ENCODE measurements around the gene SYCN.

SYCN gene

GRCh38 chr19:39194832-39195542 lies 9.1 kb downstream of the SYCN start:
- DNase-seq (ENCODE audit: low read depth), result no peak

GRCh38 chr19:39193803-39194202 lies 10.3 kb downstream of the SYCN start:
- DNase-seq (ENCODE audit: low read depth), result no peak

- no peak for DNase-seq (ENCODE audit: low read depth)
Observed at GRCh38 chr19:39192846-39193245, 11.2 kb downstream of the SYCN start.

GRCh38 chr19:39190768-39191167 lies 13.3 kb downstream of the SYCN start:
- no peak for DNase-seq (ENCODE audit: low read depth)

GRCh38 chr19:39188960-39189359 lies 15.1 kb downstream of the SYCN start:
- no peak for DNase-seq (ENCODE audit: low read depth)

GRCh38 chr19:39187552-39187943 lies 16.5 kb downstream of the SYCN start:
- no peak for DNase-seq (ENCODE audit: low read depth)

GRCh38 chr19:39186391-39186790 lies 17.7 kb downstream of the SYCN start:
- DNase-seq (ENCODE audit: low read depth), result no peak

- no peak for DNase-seq (ENCODE audit: low read depth)
Observed at GRCh38 chr19:39183104-39183503, 21.0 kb downstream of the SYCN start.

- DNase-seq (ENCODE audit: low read depth), result no peak
Observed at GRCh38 chr19:39182174-39182505, 21.9 kb downstream of the SYCN start.

- no peak for DNase-seq (ENCODE audit: low read depth)
Observed at GRCh38 chr19:39181500-39182173, 22.4 kb downstream of the SYCN start.

- DNase-seq (ENCODE audit: low read depth), result no peak
Observed at GRCh38 chr19:39180749-39181148, 23.3 kb downstream of the SYCN start.

- no peak for DNase-seq (ENCODE audit: low read depth)
Observed at GRCh38 chr19:39179754-39180153, 24.3 kb downstream of the SYCN start.

- DNase-seq (ENCODE audit: low read depth), result no peak
Observed at GRCh38 chr19:39178296-39179006, 25.6 kb downstream of the SYCN start.

- DNase-seq (ENCODE audit: low read depth), result no peak
Observed at GRCh38 chr19:39177736-39178135, 26.3 kb downstream of the SYCN start.

- DNase-seq (ENCODE audit: low read depth), result no peak
Observed at GRCh38 chr19:39177110-39177699, 26.9 kb downstream of the SYCN start.

GRCh38 chr19:39175564-39175963 lies 28.5 kb downstream of the SYCN start:
- no peak for DNase-seq (ENCODE audit: low read depth)

GRCh38 chr19:39174558-39175544 lies 29.2 kb downstream of the SYCN start:
- DNase-seq (ENCODE audit: low read depth), result no peak

- DNase-seq (ENCODE audit: low read depth), result no peak
Observed at GRCh38 chr19:39174142-39174541, 29.9 kb downstream of the SYCN start.

GRCh38 chr19:39173502-39173991 lies 30.5 kb downstream of the SYCN start:
- DNase-seq (ENCODE audit: low read depth), result no peak

- DNase-seq (ENCODE audit: low read depth), result no peak
Observed at GRCh38 chr19:39172700-39173501, 31.2 kb downstream of the SYCN start.

Data from stimulated activated CD8-positive, alpha-beta memory T cell treated with anti-CD3 and anti-CD28 coated beads, Interleukin-15, amount 100 ng/mL, for 24 hours (primary cell).